ENCODE results near the gene PRRT4. TPM values are rescaled to one million over a fixed set of nuclear protein-coding genes. Genes with fewer than 3 reads are reported as not detected.
A peak's percentile ranks its signal among the peaks of the same experiment; 100 is the strongest.

The PRRT4 gene
- total and polyA plus RNA-seq, 2 of the 13 experiments (the other 11 are each of a cell fraction or from before 2014, with no cell fraction given): not detected

- TF ChIP-seq CBX5 (CRISPR knock-in tag; IDR thresholded peaks at IDR 0.05; ENCODE audit: borderline replicate concordance) (peak; percentile 99; the same call in 1 of the 2 replicates), ATF2 (CRISPR knock-in tag; IDR thresholded peaks at IDR 0.05) (peak; percentile 97), THAP9 (CRISPR knock-in tag; IDR thresholded peaks at IDR 0.05; ENCODE audit: borderline replicate concordance) (peak; percentile 94), CSRNP2 (CRISPR knock-in tag; conservative IDR thresholded peaks at IDR 0.05; ENCODE audit: low read depth) (peak; percentile 97), TBX3 (IDR thresholded peaks at IDR 0.05; ENCODE audit: borderline replicate concordance) (peak; percentile 65), FOSL2 (CRISPR knock-in tag; IDR thresholded peaks at IDR 0.05) (peak; percentile 80), KLF12 (CRISPR knock-in tag; IDR thresholded peaks at IDR 0.05; ENCODE audit: borderline replicate concordance) (peak; percentile 93), GLI4 (CRISPR knock-in tag; IDR thresholded peaks at IDR 0.05; ENCODE audit: borderline replicate concordance) (peak; percentile 97), ZNF34 (CRISPR knock-in tag; IDR thresholded peaks at IDR 0.05; ENCODE audit: borderline replicate concordance) (peak; percentile 66; the same call in 1 of the 2 replicates), HIC2 (CRISPR knock-in tag; IDR thresholded peaks at IDR 0.05; ENCODE audit: low read depth) (peak; percentile 57; the same call in 1 of the 2 replicates), ZNF431 (CRISPR knock-in tag; IDR thresholded peaks at IDR 0.05; ENCODE audit: borderline replicate concordance, low read depth) (peak; percentile 98), IRX3 (CRISPR knock-in tag; IDR thresholded peaks at IDR 0.05; ENCODE audit: borderline replicate concordance, low read depth) (peak; percentile 100), ZC3H13 (CRISPR knock-in tag; IDR thresholded peaks at IDR 0.05) (peak; percentile 97), ZNF30 (CRISPR knock-in tag; IDR thresholded peaks at IDR 0.05) (peak; percentile 99), ZNF329 (CRISPR knock-in tag; IDR thresholded peaks at IDR 0.05; ENCODE audit: low read depth) (peak; percentile 92), CENPT (CRISPR knock-in tag; IDR thresholded peaks at IDR 0.05; ENCODE audit: low read depth) (peak; percentile 100), NCOA2 (CRISPR knock-in tag; IDR thresholded peaks at IDR 0.05) (peak; percentile 85), HNF4A (CRISPR knock-in tag; IDR thresholded peaks at IDR 0.05) (peak; percentile 27; the same call in 1 of the 2 replicates), ZNF556 (CRISPR knock-in tag; IDR thresholded peaks at IDR 0.05; ENCODE audit: borderline replicate concordance) (peak; percentile 63; the same call in 1 of the 2 replicates), ZSCAN31 (CRISPR knock-in tag; IDR thresholded peaks at IDR 0.05; ENCODE audit: low read depth) (peak; percentile 94; the same call in 1 of the 2 replicates), HNRNPL (IDR thresholded peaks at IDR 0.05; ENCODE audit: low read depth, low read length) (0 out of 2 replicates have a peak, but pooled peaks have one; percentile 31)
These were observed 17.7 kb downstream of the PRRT4 start, which contains the start of gene RBM28 (continued) for GRCh38 chr7:128343554-128344430.

Measured in HepG2 (cell line).